Measurements from ENCODE around the gene BRAF. TPM values are rescaled to one million over a fixed set of nuclear protein-coding genes. Genes with fewer than 3 reads are reported as not detected.

BRAF gene
- total RNA-seq, 1 donor from 2014 or later: 28.4 TPM

GRCh38 chr7:140863184-140863583 is 61.5 kb downstream of the BRAF start:
- TF ChIP-seq, protein P1, sequence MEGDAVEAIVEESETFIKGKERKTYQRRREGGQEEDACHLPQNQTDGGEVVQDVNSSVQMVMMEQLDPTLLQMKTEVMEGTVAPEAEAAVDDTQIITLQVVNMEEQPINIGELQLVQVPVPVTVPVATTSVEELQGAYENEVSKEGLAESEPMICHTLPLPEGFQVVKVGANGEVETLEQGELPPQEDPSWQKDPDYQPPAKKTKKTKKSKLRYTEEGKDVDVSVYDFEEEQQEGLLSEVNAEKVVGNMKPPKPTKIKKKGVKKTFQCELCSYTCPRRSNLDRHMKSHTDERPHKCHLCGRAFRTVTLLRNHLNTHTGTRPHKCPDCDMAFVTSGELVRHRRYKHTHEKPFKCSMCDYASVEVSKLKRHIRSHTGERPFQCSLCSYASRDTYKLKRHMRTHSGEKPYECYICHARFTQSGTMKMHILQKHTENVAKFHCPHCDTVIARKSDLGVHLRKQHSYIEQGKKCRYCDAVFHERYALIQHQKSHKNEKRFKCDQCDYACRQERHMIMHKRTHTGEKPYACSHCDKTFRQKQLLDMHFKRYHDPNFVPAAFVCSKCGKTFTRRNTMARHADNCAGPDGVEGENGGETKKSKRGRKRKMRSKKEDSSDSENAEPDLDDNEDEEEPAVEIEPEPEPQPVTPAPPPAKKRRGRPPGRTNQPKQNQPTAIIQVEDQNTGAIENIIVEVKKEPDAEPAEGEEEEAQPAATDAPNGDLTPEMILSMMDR (IDR thresholded peaks at IDR 0.05; ENCODE audit: unreplicated experiment): no peak
- H3K27me3 Mint-ChIP-seq (ENCODE audit: unreplicated experiment): peaks cover 2% of the 10 kb centered on the region
- H3K27ac Mint-ChIP-seq (ENCODE audit: unreplicated experiment): no peak overlapping the region
- no peak for DNase-seq (ENCODE audit: low spot score)
- peaks cover 5% of the 10 kb centered on the region for H3K36me3 Mint-ChIP-seq (ENCODE audit: low read depth, unreplicated experiment)
- H3K9me3 Mint-ChIP-seq (ENCODE audit: unreplicated experiment): no peaks in the 10 kb centered on the region
- no peak overlapping the region for H3K4me3 Mint-ChIP-seq (ENCODE audit: unreplicated experiment)
- H3K4me1 Mint-ChIP-seq (ENCODE audit: unreplicated experiment): peaks cover 6% of the 10 kb centered on the region

DNA sequence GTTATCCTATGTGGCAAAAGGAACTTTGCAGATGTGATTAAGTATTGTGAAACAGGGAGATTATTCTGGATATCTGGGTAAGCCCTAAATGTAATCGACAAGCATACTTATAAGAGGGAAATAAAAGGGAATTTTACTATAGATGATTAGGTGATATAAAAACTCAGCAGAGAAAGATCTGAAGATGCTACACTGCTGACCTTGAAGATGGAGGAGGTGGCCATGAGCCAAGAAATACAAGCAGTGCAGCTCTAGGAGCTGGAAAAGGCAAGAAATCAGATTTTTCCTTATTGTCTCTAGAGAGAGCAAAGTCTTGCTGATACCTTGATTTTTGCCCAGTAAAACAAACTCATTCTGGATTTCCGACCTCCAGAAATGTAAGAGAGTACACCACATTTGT is 67.7 kb downstream of the BRAF start:
- no peaks in the 10 kb centered on the region for H3K9me3 Mint-ChIP-seq (ENCODE audit: unreplicated experiment)
- H3K4me1 Mint-ChIP-seq (ENCODE audit: unreplicated experiment): no peaks in the 10 kb centered on the region
- H3K36me3 Mint-ChIP-seq (ENCODE audit: low read depth, unreplicated experiment): no peaks in the 10 kb centered on the region
- peaks cover 4% of the 10 kb centered on the region for H3K27me3 Mint-ChIP-seq (ENCODE audit: unreplicated experiment)
- no peak overlapping the region for H3K27ac Mint-ChIP-seq (ENCODE audit: unreplicated experiment)
- TF ChIP-seq, protein P1 (IDR thresholded peaks at IDR 0.05; ENCODE audit: unreplicated experiment): no peak
- H3K4me3 Mint-ChIP-seq (ENCODE audit: unreplicated experiment): no peak overlapping the region
- no peak for DNase-seq (ENCODE audit: low spot score)

DNA sequence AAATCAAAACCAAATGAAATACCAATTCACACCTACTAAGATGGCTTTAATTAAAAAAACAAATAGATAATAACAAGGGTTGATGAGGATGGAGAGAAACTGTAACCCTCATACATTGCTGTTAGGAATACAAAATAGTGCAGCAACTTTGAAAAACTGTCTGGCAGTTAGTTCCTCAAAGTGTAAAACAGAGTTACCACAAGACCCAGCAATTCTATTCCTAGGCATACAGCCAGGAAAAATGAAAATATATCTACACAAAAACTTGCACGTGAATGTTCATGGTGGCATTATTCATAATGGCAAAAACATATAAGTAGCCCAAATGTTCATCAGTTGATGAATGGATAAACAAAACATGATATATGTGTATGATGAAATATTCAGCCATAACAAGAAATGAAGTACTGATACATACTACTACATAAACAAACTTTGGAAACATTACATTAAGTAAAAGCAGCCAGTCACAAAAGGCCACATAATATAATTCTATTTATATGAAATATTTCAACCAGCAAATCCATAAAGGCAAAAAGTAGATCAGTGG is 83.5 kb downstream of the BRAF start:
- Mint-ChIP-seq H3K4me3 (ENCODE audit: unreplicated experiment) (no peak overlapping the region), H3K36me3 (ENCODE audit: low read depth, unreplicated experiment) (peaks cover 9% of the 10 kb centered on the region), H3K27ac (ENCODE audit: unreplicated experiment) (no peak overlapping the region), H3K4me1 (ENCODE audit: unreplicated experiment) (no peaks in the 10 kb centered on the region), H3K27me3 (ENCODE audit: unreplicated experiment) (peaks cover 1% of the 10 kb centered on the region), H3K9me3 (ENCODE audit: unreplicated experiment) (no peaks in the 10 kb centered on the region)
- no peak for DNase-seq (ENCODE audit: low spot score)
- TF ChIP-seq, protein P1 (IDR thresholded peaks at IDR 0.05; ENCODE audit: unreplicated experiment): no peak

GRCh38 chr7:140831724-140832123 is 93.0 kb downstream of the BRAF start:
- Mint-ChIP-seq H3K27me3 (ENCODE audit: unreplicated experiment) (no peaks in the 10 kb centered on the region), H3K9me3 (ENCODE audit: unreplicated experiment) (no peaks in the 10 kb centered on the region), H3K4me1 (ENCODE audit: unreplicated experiment) (peaks cover 7% of the 10 kb centered on the region), H3K4me3 (ENCODE audit: unreplicated experiment) (no peak overlapping the region), H3K27ac (ENCODE audit: unreplicated experiment) (no peak overlapping the region), H3K36me3 (ENCODE audit: low read depth, unreplicated experiment) (no peaks in the 10 kb centered on the region)
- DNase-seq (ENCODE audit: low spot score): no peak
- TF ChIP-seq, protein P1 (IDR thresholded peaks at IDR 0.05; ENCODE audit: unreplicated experiment): no peak

DNA sequence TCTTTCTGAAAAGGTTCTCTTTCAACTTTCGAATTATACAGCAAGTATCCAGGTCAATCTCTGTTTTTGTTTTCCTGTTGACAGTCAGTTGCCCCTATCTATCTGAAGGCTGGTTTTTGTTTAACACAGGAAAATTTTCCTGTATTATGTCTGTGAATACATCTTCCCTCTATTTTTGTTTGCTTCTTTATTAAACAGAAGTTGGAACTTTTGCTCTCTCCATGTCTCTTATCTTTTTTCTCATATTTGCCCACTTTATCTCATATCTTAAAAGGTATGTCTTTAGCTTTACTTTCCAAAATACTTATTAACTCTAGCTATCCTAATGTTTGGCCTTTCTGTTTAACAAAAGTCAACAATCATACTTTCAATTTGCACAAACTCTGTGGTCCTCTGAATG is 95.0 kb downstream of the BRAF start:
- TF ChIP-seq, protein P1 (IDR thresholded peaks at IDR 0.05; ENCODE audit: unreplicated experiment): no peak
- no peak for DNase-seq (ENCODE audit: low spot score)
- no peaks in the 10 kb centered on the region for H3K27me3 Mint-ChIP-seq (ENCODE audit: unreplicated experiment)
- H3K9me3 Mint-ChIP-seq (ENCODE audit: unreplicated experiment): no peaks in the 10 kb centered on the region
- no peaks in the 10 kb centered on the region for H3K36me3 Mint-ChIP-seq (ENCODE audit: low read depth, unreplicated experiment)
- H3K27ac Mint-ChIP-seq (ENCODE audit: unreplicated experiment): no peak overlapping the region
- H3K4me1 Mint-ChIP-seq (ENCODE audit: unreplicated experiment): peaks cover 7% of the 10 kb centered on the region
- H3K4me3 Mint-ChIP-seq (ENCODE audit: unreplicated experiment): no peak overlapping the region

Data from endothelial cell (in vitro differentiated cells).